Measurements from ENCODE around the gene RHOA. TPM values are rescaled to one million over a fixed set of nuclear protein-coding genes. Genes with fewer than 3 reads are reported as not detected.

Gene RHOA
- polyA plus RNA-seq, 1 experiment = 549 TPM

GRCh38 chr3:49386056-49386756, 25.6 kb downstream of the RHOA start:
- CTCF ChIA-PET = no interaction called here
- DNase-seq (ENCODE audit: low read depth) = no peak
- POLR2A ChIA-PET = no interaction called here
- Histone ChIP-seq H3K27me3 (ENCODE audit: control insufficient read depth, insufficient read depth, low read length) (no peaks in the 10 kb centered on the region), H3K4me3 (ENCODE audit: low read depth, low read length) (no peak overlapping the region), H3K36me3 (ENCODE audit: control insufficient read depth, insufficient read depth, low read length) (peaks cover 2% of the 10 kb centered on the region; the same call in 1 of the 2 replicates)
- TF ChIP-seq, protein P1, sequence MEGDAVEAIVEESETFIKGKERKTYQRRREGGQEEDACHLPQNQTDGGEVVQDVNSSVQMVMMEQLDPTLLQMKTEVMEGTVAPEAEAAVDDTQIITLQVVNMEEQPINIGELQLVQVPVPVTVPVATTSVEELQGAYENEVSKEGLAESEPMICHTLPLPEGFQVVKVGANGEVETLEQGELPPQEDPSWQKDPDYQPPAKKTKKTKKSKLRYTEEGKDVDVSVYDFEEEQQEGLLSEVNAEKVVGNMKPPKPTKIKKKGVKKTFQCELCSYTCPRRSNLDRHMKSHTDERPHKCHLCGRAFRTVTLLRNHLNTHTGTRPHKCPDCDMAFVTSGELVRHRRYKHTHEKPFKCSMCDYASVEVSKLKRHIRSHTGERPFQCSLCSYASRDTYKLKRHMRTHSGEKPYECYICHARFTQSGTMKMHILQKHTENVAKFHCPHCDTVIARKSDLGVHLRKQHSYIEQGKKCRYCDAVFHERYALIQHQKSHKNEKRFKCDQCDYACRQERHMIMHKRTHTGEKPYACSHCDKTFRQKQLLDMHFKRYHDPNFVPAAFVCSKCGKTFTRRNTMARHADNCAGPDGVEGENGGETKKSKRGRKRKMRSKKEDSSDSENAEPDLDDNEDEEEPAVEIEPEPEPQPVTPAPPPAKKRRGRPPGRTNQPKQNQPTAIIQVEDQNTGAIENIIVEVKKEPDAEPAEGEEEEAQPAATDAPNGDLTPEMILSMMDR (IDR thresholded peaks at IDR 0.05; ENCODE audit: insufficient read depth, low read depth, low read length) = no peak

GRCh38 chr3:49385617-49386016, 26.2 kb downstream of the RHOA start:
- Histone ChIP-seq H3K36me3 (ENCODE audit: control insufficient read depth, insufficient read depth, low read length) (peaks cover 2% of the 10 kb centered on the region; the same call in 1 of the 2 replicates), H3K4me3 (ENCODE audit: low read depth, low read length) (no peak overlapping the region), H3K27me3 (ENCODE audit: control insufficient read depth, insufficient read depth, low read length) (no peaks in the 10 kb centered on the region)
- CTCF ChIA-PET = no interaction called here
- POLR2A ChIA-PET = no interaction called here
- no peak for DNase-seq (ENCODE audit: low read depth)
- TF ChIP-seq, protein P1 (IDR thresholded peaks at IDR 0.05; ENCODE audit: insufficient read depth, low read depth, low read length) = no peak

GRCh38 chr3:49383387-49383786, 28.4 kb downstream of the RHOA start:
- TF ChIP-seq, protein P1 (IDR thresholded peaks at IDR 0.05; ENCODE audit: insufficient read depth, low read depth, low read length) = no peak
- ChIA-PET CTCF (no interaction called here), POLR2A (interaction anchor here (0.6 kb wide), 1 partner anchor 89 kb away, joined by 3 read pairs; no protein-coding TSS in a partner anchor)
- DNase-seq (ENCODE audit: low read depth) = no peak
- Histone ChIP-seq H3K4me3 (ENCODE audit: low read depth, low read length) (no peak overlapping the region), H3K27me3 (ENCODE audit: control insufficient read depth, insufficient read depth, low read length) (no peaks in the 10 kb centered on the region), H3K36me3 (ENCODE audit: control insufficient read depth, insufficient read depth, low read length) (no peaks in the 10 kb centered on the region)

- CTCF ChIA-PET = no interaction called here
- Histone ChIP-seq H3K27me3 (ENCODE audit: control insufficient read depth, insufficient read depth, low read length) (no peaks in the 10 kb centered on the region), H3K4me3 (ENCODE audit: low read depth, low read length) (no peak overlapping the region), H3K36me3 (ENCODE audit: control insufficient read depth, insufficient read depth, low read length) (peaks cover 2% of the 10 kb centered on the region)
- POLR2A ChIA-PET = interaction anchor here (0.6 to 0.7 kb wide), 3 partner anchors 13 to 452 kb away, joined by 3 to 16 read pairs (median 3); no protein-coding TSS in a partner anchor
- TF ChIP-seq, protein P1 (IDR thresholded peaks at IDR 0.05; ENCODE audit: insufficient read depth, low read depth, low read length) = no peak
- DNase-seq (ENCODE audit: low read depth) = peak; percentile 85
Observed at GRCh38 chr3:49378249-49378895, 33.4 kb downstream of the RHOA start.

- CTCF ChIA-PET = no interaction called here
- DNase-seq (ENCODE audit: low read depth) = no peak
- TF ChIP-seq, protein P1 (IDR thresholded peaks at IDR 0.05; ENCODE audit: insufficient read depth, low read depth, low read length) = no peak
- Histone ChIP-seq H3K36me3 (ENCODE audit: control insufficient read depth, insufficient read depth, low read length) (peaks cover 8% of the 10 kb centered on the region), H3K4me3 (ENCODE audit: low read depth, low read length) (no peak overlapping the region), H3K27me3 (ENCODE audit: control insufficient read depth, insufficient read depth, low read length) (no peaks in the 10 kb centered on the region)
- POLR2A ChIA-PET = interaction anchor here (0.6 kb wide), 1 partner anchor 66 kb away, joined by 3 read pairs; no protein-coding TSS in a partner anchor
Observed at GRCh38 chr3:49377483-49377882, 34.3 kb downstream of the RHOA start.
